DND-41 (cell line): ENCODE data around the gene MYLK.

Experiments used
- EZH2 ChIP-seq: IDR thresholded peaks from 3 replicates; pipeline ENCODE4 v1.6.1; 2012; ENCODE audit warnings: borderline replicate concordance, low read depth, mild to moderate bottlenecking, moderate library complexity, low read length, inconsistent platforms; ENCODE audit not compliant: severe bottlenecking
- TF ChIP-seq, protein P1 (sequence below): IDR thresholded peaks from 2 replicates; pipeline ENCODE4 v1.5.1; 2012; ENCODE audit warnings: borderline replicate concordance, low read length, moderate library complexity, mild to moderate bottlenecking; ENCODE audit not compliant: poor library complexity, severe bottlenecking; ENCODE audit errors: extremely low read depth

DNA sequence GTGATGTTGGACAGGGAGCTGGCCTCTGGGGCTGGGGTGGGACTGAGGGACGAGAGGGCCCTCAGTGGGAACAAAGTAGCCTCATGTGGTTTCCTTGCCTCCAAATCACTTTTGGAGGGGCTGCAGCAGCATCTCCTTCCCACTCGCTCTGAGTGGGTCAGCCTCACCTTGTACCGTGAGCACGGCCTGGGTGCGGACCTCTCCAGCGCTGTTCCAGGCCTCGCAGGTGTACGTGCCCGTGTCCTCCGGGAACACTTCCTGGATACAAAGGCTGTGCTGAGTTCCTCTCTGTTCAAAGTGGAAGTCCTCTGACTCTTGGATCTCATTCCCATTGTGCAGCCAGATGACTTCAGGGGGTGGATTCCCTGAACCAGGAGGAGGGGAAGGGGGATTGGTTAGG is 175.6 kb downstream of the MYLK start:
- TF ChIP-seq, protein P1, sequence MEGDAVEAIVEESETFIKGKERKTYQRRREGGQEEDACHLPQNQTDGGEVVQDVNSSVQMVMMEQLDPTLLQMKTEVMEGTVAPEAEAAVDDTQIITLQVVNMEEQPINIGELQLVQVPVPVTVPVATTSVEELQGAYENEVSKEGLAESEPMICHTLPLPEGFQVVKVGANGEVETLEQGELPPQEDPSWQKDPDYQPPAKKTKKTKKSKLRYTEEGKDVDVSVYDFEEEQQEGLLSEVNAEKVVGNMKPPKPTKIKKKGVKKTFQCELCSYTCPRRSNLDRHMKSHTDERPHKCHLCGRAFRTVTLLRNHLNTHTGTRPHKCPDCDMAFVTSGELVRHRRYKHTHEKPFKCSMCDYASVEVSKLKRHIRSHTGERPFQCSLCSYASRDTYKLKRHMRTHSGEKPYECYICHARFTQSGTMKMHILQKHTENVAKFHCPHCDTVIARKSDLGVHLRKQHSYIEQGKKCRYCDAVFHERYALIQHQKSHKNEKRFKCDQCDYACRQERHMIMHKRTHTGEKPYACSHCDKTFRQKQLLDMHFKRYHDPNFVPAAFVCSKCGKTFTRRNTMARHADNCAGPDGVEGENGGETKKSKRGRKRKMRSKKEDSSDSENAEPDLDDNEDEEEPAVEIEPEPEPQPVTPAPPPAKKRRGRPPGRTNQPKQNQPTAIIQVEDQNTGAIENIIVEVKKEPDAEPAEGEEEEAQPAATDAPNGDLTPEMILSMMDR: no peak
- TF ChIP-seq EZH2: no peak
